Ecto neural progenitor cell (in vitro differentiated cells): Measurements from ENCODE around the gene WNT3A.

ENCODE experiments used
- DNase-seq: peaks from one replicate; pipeline ENCODE4 v3.0.0-alpha.2; 2018; ENCODE audit warnings: low spot score

WNT3A gene

GRCh38 chr1:228011721-228012311 lies 5.0 kb downstream of the WNT3A start:
- peak; percentile 43 for DNase-seq

- DNase-seq: no peak
Measured at GRCh38 chr1:228012555-228012954, 5.8 kb downstream of the WNT3A start.

- DNase-seq: peak; percentile 38
Measured at GRCh38 chr1:228013131-228013934, 6.5 kb downstream of the WNT3A start.

- DNase-seq: no peak
Measured at GRCh38 chr1:228013935-228014930, 7.4 kb downstream of the WNT3A start.

GRCh38 chr1:228015276-228016180 lies 8.7 kb downstream of the WNT3A start:
- DNase-seq: no peak

- peak; percentile 28 for DNase-seq
Measured at GRCh38 chr1:228016181-228016510, 9.3 kb downstream of the WNT3A start.

- peak; percentile 21 for DNase-seq
Measured at GRCh38 chr1:228016653-228017355, 10.0 kb downstream of the WNT3A start.

GRCh38 chr1:228017356-228018124 lies 10.7 kb downstream of the WNT3A start:
- DNase-seq: peak; percentile 32

- DNase-seq: peak; percentile 23
Measured at GRCh38 chr1:228018125-228018398, 11.3 kb downstream of the WNT3A start.

GRCh38 chr1:228018961-228019721 lies 12.3 kb downstream of the WNT3A start:
- peak; percentile 29 for DNase-seq

GRCh38 chr1:228019722-228020083 lies 12.9 kb downstream of the WNT3A start:
- DNase-seq: peak; percentile 29

GRCh38 chr1:228020686-228021354 lies 14.0 kb downstream of the WNT3A start:
- peak; percentile 27 for DNase-seq

GRCh38 chr1:228021355-228022030 lies 14.7 kb downstream of the WNT3A start:
- peak; percentile 41 for DNase-seq

- DNase-seq: no peak
Measured at GRCh38 chr1:228022571-228023293, 15.9 kb downstream of the WNT3A start.

GRCh38 chr1:228023294-228023639 lies 16.5 kb downstream of the WNT3A start:
- DNase-seq: no peak

GRCh38 chr1:228029281-228029680 lies 22.5 kb downstream of the WNT3A start:
- no peak for DNase-seq

- no peak for DNase-seq
Measured at GRCh38 chr1:228030451-228031201, 23.8 kb downstream of the WNT3A start.
